ENCODE results near the gene CCDC102A. TPM values are rescaled to one million over a fixed set of nuclear protein-coding genes. Genes with fewer than 3 reads are reported as not detected.

CCDC102A gene
- total RNA-seq, 4 donors from 2014 or later, result 22.7 to 54.9 (median 36.9) TPM

- DNase-seq (ENCODE audit: extremely low spot score), result no peak
- Histone ChIP-seq H3K4me1 (peaks cover 28 to 58% (median 56%) of the 10 kb centered on the region in 4 donors), H3K27ac (replicated peaks in 1 of 4) (no peak overlapping the region), H3K9me3 (no peaks in the 10 kb centered on the region), H3K27me3 (no peaks in the 10 kb centered on the region), H3K36me3 (peaks cover 24 to 53% (median 50%) of the 10 kb centered on the region in 4 donors), H3K4me3 (no peak overlapping the region)
- intact Hi-C loops (cut with DNase I), result no loop called here
- WGBS, result 76% methylated on average over 25 of the region's 30 CpGs
- TF ChIP-seq CTCF (IDR thresholded peaks at IDR 0.05) (no peak), POLR2A (IDR thresholded peaks at IDR 0.05; ENCODE audit: low read depth) (no peak), EP300 (IDR thresholded peaks at IDR 0.05) (no peak), POLR2AphosphoS5 (IDR thresholded peaks at IDR 0.05) (no peak)
Measured at GRCh38 chr16:57474671-57475661, 61.4 kb downstream of the CCDC102A start.

- Histone ChIP-seq H3K9me3 (no peaks in the 10 kb centered on the region), H3K27me3 (no peaks in the 10 kb centered on the region), H3K27ac (replicated peaks in 1 of 4) (no peak overlapping the region), H3K36me3 (peaks cover 35 to 64% (median 60%) of the 10 kb centered on the region in 4 donors), H3K4me3 (no peak overlapping the region), H3K4me1 (peaks cover 22 to 51% (median 49%) of the 10 kb centered on the region in 4 donors)
- DNase-seq (ENCODE audit: extremely low spot score), result no peak
- TF ChIP-seq POLR2A (IDR thresholded peaks at IDR 0.05; ENCODE audit: low read depth), result no peak
- no peak for TF ChIP-seq POLR2AphosphoS5 (IDR thresholded peaks at IDR 0.05)
- no peak for TF ChIP-seq CTCF (IDR thresholded peaks at IDR 0.05)
- TF ChIP-seq EP300 (IDR thresholded peaks at IDR 0.05), result no peak
- intact Hi-C loops (cut with DNase I), result no loop called here
- WGBS, result 80% methylated on average over 6 of the region's 8 CpGs
Measured at GRCh38 chr16:57473906-57474305, 62.5 kb downstream of the CCDC102A start.

- H3K36me3 ChIP-seq, result peaks cover 39 to 70% (median 66%) of the 10 kb centered on the region in 4 donors
- DNase-seq (ENCODE audit: extremely low spot score), result no peak
- intact Hi-C loops (cut with DNase I), result no loop called here
- H3K27me3 ChIP-seq, result no peaks in the 10 kb centered on the region
- TF ChIP-seq POLR2AphosphoS5 (IDR thresholded peaks at IDR 0.05) (no peak), POLR2A (IDR thresholded peaks at IDR 0.05; ENCODE audit: low read depth) (no peak), EP300 (IDR thresholded peaks at IDR 0.05) (no peak), CTCF (IDR thresholded peaks at IDR 0.05) (no peak)
- H3K4me3 ChIP-seq, result no peak overlapping the region
- H3K9me3 ChIP-seq, result no peaks in the 10 kb centered on the region
- WGBS, result 81% methylated on average over 5 of the region's 14 CpGs
- no peak overlapping the region for H3K27ac ChIP-seq (replicated peaks in 1 of 4)
- H3K4me1 ChIP-seq, result peaks cover 22 to 45% (median 43%) of the 10 kb centered on the region in 4 donors
Measured at GRCh38 chr16:57473176-57473840, 63.1 kb downstream of the CCDC102A start.

GRCh38 chr16:57472665-57473060 is 63.7 kb downstream of the CCDC102A start:
- intact Hi-C loops (cut with DNase I), result no loop called here
- 76% methylated on average over 2 of the region's 4 CpGs for WGBS
- Histone ChIP-seq H3K27me3 (no peaks in the 10 kb centered on the region), H3K4me3 (no peak overlapping the region), H3K27ac (replicated peaks in 1 of 4) (no peak overlapping the region), H3K36me3 (peaks cover 45 to 76% (median 72%) of the 10 kb centered on the region in 4 donors), H3K4me1 (peaks cover 22 to 39% (median 36%) of the 10 kb centered on the region in 4 donors), H3K9me3 (no peaks in the 10 kb centered on the region)
- DNase-seq (ENCODE audit: extremely low spot score), result no peak
- TF ChIP-seq POLR2A (IDR thresholded peaks at IDR 0.05; ENCODE audit: low read depth) (no peak), CTCF (IDR thresholded peaks at IDR 0.05) (no peak), POLR2AphosphoS5 (IDR thresholded peaks at IDR 0.05) (no peak), EP300 (IDR thresholded peaks at IDR 0.05) (no peak)
